ENCODE data around the gene GNAO1.

The GNAO1 gene

DNA sequence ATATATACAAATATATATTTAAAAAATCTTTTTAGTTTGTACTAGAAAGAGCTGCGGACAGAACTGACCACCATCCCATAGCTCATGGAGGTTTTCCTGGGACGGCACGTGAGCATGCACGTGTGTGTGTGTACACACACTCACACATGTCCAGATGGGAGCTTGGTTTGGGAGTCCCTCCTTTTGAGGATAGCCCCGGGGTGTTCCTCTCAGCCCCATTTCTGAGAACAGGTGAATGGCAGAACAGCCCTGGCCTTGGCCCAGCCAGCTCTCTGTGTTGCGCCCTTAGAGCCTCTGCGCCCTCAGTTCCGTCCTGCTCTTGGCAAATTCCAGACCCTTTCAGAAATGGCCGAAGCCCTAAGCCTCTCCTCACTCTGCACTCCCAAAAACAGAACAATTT is 163.9 kb downstream of the GNAO1 start:
- no peak overlapping the region for H3K27ac ChIP-seq (replicated peaks; ENCODE audit: low read length)
- no peak overlapping the region for H3K4ac ChIP-seq (ENCODE audit: low read length)
- no peak overlapping the region for H4K91ac ChIP-seq (ENCODE audit: low read depth, low read length, poor library complexity)
- peaks cover 15 to 25% of the 10 kb centered on the region in 2 donors for H3K4me1 ChIP-seq (ENCODE audit: control insufficient read depth in 2 of 2, insufficient read depth in 1 of 2, low read depth in 1 of 2, low read length in 2 of 2)
- H3K4me2 ChIP-seq (ENCODE audit: insufficient read depth, low read length, poor library complexity, severe bottlenecking), result no peak overlapping the region
- H3K9me3 ChIP-seq (replicated peaks in 1 of 2; ENCODE audit: control insufficient read depth in 2 of 2, insufficient read depth in 1 of 2, low read depth in 1 of 2, low read length in 2 of 2), result no peaks in the 10 kb centered on the region
- no peak for DNase-seq (ENCODE audit: low spot score)
- peak overlapping the region; percentile 90 for H2AFZ ChIP-seq (ENCODE audit: low read length)
- H3K36me3 ChIP-seq (replicated peaks in 1 of 2; ENCODE audit: control insufficient read depth in 2 of 2, insufficient read depth in 2 of 2, low read length in 2 of 2), result peaks cover 1 to 2% of the 10 kb centered on the region in 2 donors
- no peak overlapping the region for H2BK120ac ChIP-seq (ENCODE audit: low read depth, low read length)
- H3K27me3 ChIP-seq (ENCODE audit: control insufficient read depth in 3 of 3, insufficient read depth in 3 of 3, low read depth in 1 of 3, low read length in 3 of 3), result peaks cover 0 to 2% (median 0%) of the 10 kb centered on the region in 3 experiments
- peaks cover 7% of the 10 kb centered on the region for H3K79me1 ChIP-seq (ENCODE audit: low read depth, low read length)
- H2BK12ac ChIP-seq (ENCODE audit: low read length), result no peak overlapping the region
- no peak overlapping the region for H2AK5ac ChIP-seq (ENCODE audit: low read depth, low read length)
- no peak overlapping the region for H3K18ac ChIP-seq (ENCODE audit: low read length)
- H3K23ac ChIP-seq (ENCODE audit: low read depth, low read length, poor library complexity), result no peak overlapping the region
- no peak overlapping the region for H3K9ac ChIP-seq (ENCODE audit: low read depth, low read length, poor library complexity)
- no peak overlapping the region for H2BK15ac ChIP-seq (ENCODE audit: low read length)
- H3K14ac ChIP-seq (ENCODE audit: low read length), result no peak overlapping the region
- no peak overlapping the region for H4K8ac ChIP-seq (ENCODE audit: low read depth, low read length)
- H2BK5ac ChIP-seq (ENCODE audit: low read length), result no peak overlapping the region
- WGBS, 2 donors (ENCODE audit: extremely low coverage in 2 of 2, insufficient read length in 2 of 2, insufficient replicate concordance in 1 of 2), result no CpG with 5 or more reads among the region's 9 CpGs
- H3K4me3 ChIP-seq (ENCODE audit: low read length in 2 of 2), result no peak overlapping the region

DNA sequence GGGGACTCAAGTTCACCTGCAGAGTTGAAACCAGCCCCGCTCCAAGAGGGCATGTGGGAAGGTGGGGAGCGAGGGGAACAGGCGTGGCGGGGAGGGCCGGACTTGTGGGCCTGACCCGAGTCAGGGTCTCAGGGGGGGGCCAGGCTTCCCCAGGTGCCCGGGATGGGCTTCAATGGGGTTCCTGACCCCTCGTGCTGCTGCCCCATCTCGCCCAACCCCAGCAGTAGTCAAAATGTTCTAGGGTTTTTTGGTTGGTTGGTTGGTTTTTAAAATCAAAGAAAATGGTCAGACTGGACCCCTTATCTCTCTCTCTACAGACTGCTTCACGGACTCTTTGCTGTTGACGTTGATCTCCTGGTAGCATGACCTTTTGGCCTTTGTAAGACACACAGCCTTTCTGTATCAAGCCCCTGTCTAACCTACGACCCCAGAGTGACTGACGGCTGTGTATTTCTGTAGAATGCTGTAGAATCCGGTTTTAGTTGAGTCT is 164.5 kb downstream of the GNAO1 start:
- Histone ChIP-seq H3K4ac (ENCODE audit: low read length) (no peak overlapping the region), H2BK5ac (ENCODE audit: low read length) (no peak overlapping the region), H4K8ac (ENCODE audit: low read depth, low read length) (no peak overlapping the region), H3K4me2 (ENCODE audit: insufficient read depth, low read length, poor library complexity, severe bottlenecking) (no peak overlapping the region), H3K27me3 (ENCODE audit: control insufficient read depth in 3 of 3, insufficient read depth in 3 of 3, low read depth in 1 of 3, low read length in 3 of 3) (peaks cover 0 to 1% (median 0%) of the 10 kb centered on the region in 3 experiments), H2AFZ (ENCODE audit: low read length) (peak overlapping the region; percentile 90), H4K91ac (ENCODE audit: low read depth, low read length, poor library complexity) (no peak overlapping the region), H3K18ac (ENCODE audit: low read length) (no peak overlapping the region), H3K4me1 (ENCODE audit: control insufficient read depth in 2 of 2, insufficient read depth in 1 of 2, low read depth in 1 of 2, low read length in 2 of 2) (peaks cover 15 to 23% of the 10 kb centered on the region in 2 donors), H3K27ac (replicated peaks; ENCODE audit: low read length) (no peak overlapping the region), H2BK12ac (ENCODE audit: low read length) (no peak overlapping the region), H3K9me3 (replicated peaks in 1 of 2; ENCODE audit: control insufficient read depth in 2 of 2, insufficient read depth in 1 of 2, low read depth in 1 of 2, low read length in 2 of 2) (no peaks in the 10 kb centered on the region), H3K4me3 (ENCODE audit: low read length in 2 of 2) (peak overlapping the region in 1 of 2 donors; percentile 28), H3K14ac (ENCODE audit: low read length) (no peak overlapping the region), H3K9ac (ENCODE audit: low read depth, low read length, poor library complexity) (no peak overlapping the region), H3K36me3 (replicated peaks in 1 of 2; ENCODE audit: control insufficient read depth in 2 of 2, insufficient read depth in 2 of 2, low read length in 2 of 2) (peaks cover 2 to 5% of the 10 kb centered on the region in 2 donors), H3K79me1 (ENCODE audit: low read depth, low read length) (peaks cover 7% of the 10 kb centered on the region), H2AK5ac (ENCODE audit: low read depth, low read length) (peak overlapping the region; percentile 30), H2BK15ac (ENCODE audit: low read length) (no peak overlapping the region), H3K23ac (ENCODE audit: low read depth, low read length, poor library complexity) (no peak overlapping the region), H2BK120ac (ENCODE audit: low read depth, low read length) (no peak overlapping the region)
- DNase-seq (ENCODE audit: low spot score), result no peak
- WGBS, 2 donors (ENCODE audit: extremely low coverage in 2 of 2, insufficient read length in 2 of 2, insufficient replicate concordance in 1 of 2), result no CpG with 5 or more reads among the region's 14 CpGs

DNA sequence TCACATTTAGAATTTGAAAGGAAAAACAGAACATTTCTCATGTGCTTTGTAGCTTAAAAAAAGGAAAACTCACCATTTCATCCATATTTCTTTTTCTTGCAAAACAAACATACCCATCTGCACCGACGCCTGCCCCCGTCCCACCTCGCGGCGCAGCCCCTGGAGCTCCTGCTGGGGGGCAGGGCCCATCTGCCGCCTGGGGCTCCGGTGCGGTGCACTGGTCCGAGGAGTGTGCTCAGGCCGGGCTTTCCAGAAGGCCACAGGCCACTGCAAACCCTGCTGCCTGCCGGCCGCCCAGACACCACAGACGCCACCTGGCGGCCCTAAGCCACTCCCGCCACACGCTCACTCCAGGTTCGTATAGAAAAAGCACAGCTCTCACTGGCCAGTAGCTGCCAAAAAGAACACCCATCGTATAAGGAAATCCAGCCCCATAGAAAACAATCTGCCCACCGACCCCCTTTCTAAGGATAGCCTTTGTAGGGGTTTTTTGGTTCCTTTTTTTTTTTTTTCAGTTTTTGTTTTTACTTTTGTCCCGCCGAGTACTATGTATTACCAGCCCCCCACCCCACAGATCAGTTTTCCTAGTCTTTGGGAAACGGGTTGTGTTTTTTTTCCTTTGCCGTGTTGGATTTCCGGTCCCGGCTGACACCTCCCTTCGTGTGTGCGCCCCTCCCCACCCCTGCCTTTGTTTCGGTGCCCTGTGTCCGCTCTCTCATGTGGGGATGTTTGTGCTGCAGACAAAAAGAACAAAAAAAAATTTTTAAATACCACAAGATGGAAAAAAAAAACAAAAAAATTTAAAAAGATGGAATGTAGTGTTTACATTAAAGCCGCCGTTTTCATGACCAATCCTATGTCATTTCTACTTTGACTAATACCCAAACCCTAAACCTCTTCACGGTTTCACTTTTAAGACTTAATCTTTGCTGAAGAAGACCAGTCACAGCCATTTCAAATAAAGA is 165.3 kb downstream of the GNAO1 start:
- no peak overlapping the region for H4K91ac ChIP-seq (ENCODE audit: low read depth, low read length, poor library complexity)
- H3K4me2 ChIP-seq (ENCODE audit: insufficient read depth, low read length, poor library complexity, severe bottlenecking), result peak overlapping the region; percentile 33
- no peak overlapping the region for H3K4ac ChIP-seq (ENCODE audit: low read length)
- WGBS, 2 donors (ENCODE audit: extremely low coverage in 2 of 2, insufficient read length in 2 of 2, insufficient replicate concordance in 1 of 2), result no CpG with 5 or more reads among the region's 33 CpGs
- no peaks in the 10 kb centered on the region for H3K9me3 ChIP-seq (replicated peaks in 1 of 2; ENCODE audit: control insufficient read depth in 2 of 2, insufficient read depth in 1 of 2, low read depth in 1 of 2, low read length in 2 of 2)
- H3K27ac ChIP-seq (replicated peaks; ENCODE audit: low read length), result peak overlapping the region; percentile 40
- H2BK12ac ChIP-seq (ENCODE audit: low read length), result no peak overlapping the region
- no peak overlapping the region for H2BK5ac ChIP-seq (ENCODE audit: low read length)
- H2AK5ac ChIP-seq (ENCODE audit: low read depth, low read length), result no peak overlapping the region
- no peak overlapping the region for H2BK15ac ChIP-seq (ENCODE audit: low read length)
- H3K4me3 ChIP-seq (ENCODE audit: low read length in 2 of 2), result peak overlapping the region in 1 of 2 donors; percentile 28
- no peaks in the 10 kb centered on the region for H3K27me3 ChIP-seq (ENCODE audit: control insufficient read depth in 3 of 3, insufficient read depth in 3 of 3, low read depth in 1 of 3, low read length in 3 of 3)
- peak overlapping the region; percentile 41 for H3K18ac ChIP-seq (ENCODE audit: low read length)
- peak overlapping the region; percentile 90 for H2AFZ ChIP-seq (ENCODE audit: low read length)
- no peak overlapping the region for H2BK120ac ChIP-seq (ENCODE audit: low read depth, low read length)
- peak; percentile 71 for DNase-seq (ENCODE audit: low spot score)
- H3K4me1 ChIP-seq (ENCODE audit: control insufficient read depth in 2 of 2, insufficient read depth in 1 of 2, low read depth in 1 of 2, low read length in 2 of 2), result peaks cover 15 to 23% of the 10 kb centered on the region in 2 donors
- no peak overlapping the region for H4K8ac ChIP-seq (ENCODE audit: low read depth, low read length)
- peak overlapping the region; percentile 85 for H3K23ac ChIP-seq (ENCODE audit: low read depth, low read length, poor library complexity)
- peaks cover 7% of the 10 kb centered on the region for H3K79me1 ChIP-seq (ENCODE audit: low read depth, low read length)
- no peak overlapping the region for H3K9ac ChIP-seq (ENCODE audit: low read depth, low read length, poor library complexity)
- peaks cover 2 to 12% of the 10 kb centered on the region in 2 donors for H3K36me3 ChIP-seq (replicated peaks in 1 of 2; ENCODE audit: control insufficient read depth in 2 of 2, insufficient read depth in 2 of 2, low read length in 2 of 2)
- no peak overlapping the region for H3K14ac ChIP-seq (ENCODE audit: low read length)

DNA sequence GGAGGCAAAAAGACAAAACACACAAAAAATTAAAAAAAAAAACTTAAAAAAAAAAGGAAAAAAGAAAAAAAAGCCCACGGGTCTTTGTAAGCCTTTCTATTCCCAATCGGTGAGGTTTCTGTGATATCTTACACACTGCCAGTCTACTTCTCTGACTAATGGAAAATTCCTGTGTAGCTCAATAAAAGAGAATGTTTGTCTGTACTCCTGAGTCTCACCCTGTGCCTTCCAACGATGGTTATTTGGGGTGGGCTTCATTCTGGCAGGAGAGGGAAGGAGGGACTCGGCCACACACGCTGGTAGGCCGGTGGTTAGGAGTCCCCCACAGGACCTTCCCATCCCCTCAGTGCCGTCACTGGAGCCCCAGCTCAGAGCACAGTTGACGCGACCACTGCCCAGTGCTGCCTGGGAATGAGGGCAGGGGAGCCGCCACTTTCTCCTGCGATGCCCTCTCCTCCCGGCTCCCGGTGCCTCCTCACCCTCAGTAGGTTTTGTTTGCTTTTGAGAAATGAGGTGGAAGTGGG is 166.0 kb downstream of the GNAO1 start:
- Histone ChIP-seq H2BK120ac (ENCODE audit: low read depth, low read length) (no peak overlapping the region), H3K18ac (ENCODE audit: low read length) (peak overlapping the region; percentile 97), H2AK5ac (ENCODE audit: low read depth, low read length) (peak overlapping the region; percentile 90), H3K4me3 (ENCODE audit: low read length in 2 of 2) (no peak overlapping the region), H2BK15ac (ENCODE audit: low read length) (peak overlapping the region; percentile 94), H3K4me2 (ENCODE audit: insufficient read depth, low read length, poor library complexity, severe bottlenecking) (no peak overlapping the region), H2AFZ (ENCODE audit: low read length) (peak overlapping the region; percentile 90), H2BK5ac (ENCODE audit: low read length) (peak overlapping the region; percentile 69), H3K27ac (replicated peaks; ENCODE audit: low read length) (peak overlapping the region; percentile 50), H3K4me1 (ENCODE audit: control insufficient read depth in 2 of 2, insufficient read depth in 1 of 2, low read depth in 1 of 2, low read length in 2 of 2) (peaks cover 15 to 23% of the 10 kb centered on the region in 2 donors), H3K4ac (ENCODE audit: low read length) (no peak overlapping the region), H3K9me3 (replicated peaks in 1 of 2; ENCODE audit: control insufficient read depth in 2 of 2, insufficient read depth in 1 of 2, low read depth in 1 of 2, low read length in 2 of 2) (no peaks in the 10 kb centered on the region), H3K23ac (ENCODE audit: low read depth, low read length, poor library complexity) (peak overlapping the region; percentile 74), H3K36me3 (replicated peaks in 1 of 2; ENCODE audit: control insufficient read depth in 2 of 2, insufficient read depth in 2 of 2, low read length in 2 of 2) (peaks cover 3 to 19% of the 10 kb centered on the region in 2 donors), H3K14ac (ENCODE audit: low read length) (no peak overlapping the region), H3K27me3 (ENCODE audit: control insufficient read depth in 3 of 3, insufficient read depth in 3 of 3, low read depth in 1 of 3, low read length in 3 of 3) (no peaks in the 10 kb centered on the region), H4K91ac (ENCODE audit: low read depth, low read length, poor library complexity) (no peak overlapping the region), H3K79me1 (ENCODE audit: low read depth, low read length) (peaks cover 7% of the 10 kb centered on the region), H2BK12ac (ENCODE audit: low read length) (peak overlapping the region; percentile 78), H3K9ac (ENCODE audit: low read depth, low read length, poor library complexity) (no peak overlapping the region), H4K8ac (ENCODE audit: low read depth, low read length) (no peak overlapping the region)
- DNase-seq (ENCODE audit: low spot score), result no peak
- no CpG with 5 or more reads among the region's 13 CpGs for WGBS, 2 donors (ENCODE audit: extremely low coverage in 2 of 2, insufficient read length in 2 of 2, insufficient replicate concordance in 1 of 2)
